ENCODE results near the gene SNX33. TPM values are rescaled to one million over a fixed set of nuclear protein-coding genes. Genes with fewer than 3 reads are reported as not detected.

Gene SNX33
- total RNA-seq, 1 donor from 2014 or later: 15.0 TPM

DNA sequence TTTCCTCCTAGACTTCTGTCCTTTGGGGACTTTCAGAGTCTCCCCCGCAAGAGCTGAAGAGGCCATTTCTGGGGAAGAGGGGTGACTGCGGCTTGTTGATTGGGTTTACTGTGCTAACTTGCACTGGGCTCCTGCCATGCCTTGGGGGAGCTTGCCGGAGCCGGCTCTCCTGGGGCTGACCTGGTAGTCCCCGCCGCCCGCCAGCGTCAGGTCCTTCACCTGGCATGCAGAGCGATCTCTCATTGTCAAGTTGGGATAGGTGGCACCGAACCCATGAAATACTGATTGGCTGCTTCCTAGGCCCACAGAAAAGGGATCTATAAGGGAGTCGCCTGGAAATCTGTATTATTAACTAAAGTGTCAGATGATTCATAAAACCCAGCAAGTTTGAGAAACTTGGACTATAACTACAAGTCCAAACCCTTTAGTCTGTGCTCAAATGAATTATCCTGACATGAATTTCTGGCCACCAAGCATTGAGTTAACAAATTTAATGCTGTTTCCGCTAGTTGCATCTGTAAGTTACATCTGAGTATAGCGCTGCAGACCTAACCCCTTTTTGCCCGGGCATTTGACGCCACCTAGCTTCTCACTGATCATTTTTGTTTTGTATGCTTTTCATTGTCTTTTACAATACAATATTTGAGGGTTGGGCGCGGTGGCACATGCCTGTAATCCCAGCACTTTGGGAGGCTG, 7.1 kb upstream of the SNX33 start:
- peak; percentile 24 for TF ChIP-seq CTCF (IDR thresholded peaks at IDR 0.05; ENCODE audit: insufficient read depth, low read length, severe bottlenecking)

GRCh38 chr15:75641179-75641503, 6.6 kb upstream of the SNX33 start:
- Histone ChIP-seq H3K36me3 (ENCODE audit: control insufficient read depth, insufficient read depth, low read length) (no peaks in the 10 kb centered on the region), H3K4me3 (ENCODE audit: low read depth, low read length) (no peak overlapping the region), H3K27me3 (ENCODE audit: control insufficient read depth, insufficient read depth, low read length) (no peaks in the 10 kb centered on the region)
- DNase-seq (ENCODE audit: low read depth) (no peak), FAIRE-seq (no peak)
- no peak for TF ChIP-seq CTCF (IDR thresholded peaks at IDR 0.05; ENCODE audit: insufficient read depth, low read length, severe bottlenecking)

More for the DNA sequence above, 7.1 kb upstream of the SNX33 start:
- Histone ChIP-seq H3K27me3 (ENCODE audit: control insufficient read depth, insufficient read depth, low read length) (no peaks in the 10 kb centered on the region), H3K4me3 (ENCODE audit: low read depth, low read length) (peak overlapping the region; percentile 52), H3K36me3 (ENCODE audit: control insufficient read depth, insufficient read depth, low read length) (no peaks in the 10 kb centered on the region)
- FAIRE-seq (no peak), DNase-seq (ENCODE audit: low read depth) (peak; percentile 63)

DNA sequence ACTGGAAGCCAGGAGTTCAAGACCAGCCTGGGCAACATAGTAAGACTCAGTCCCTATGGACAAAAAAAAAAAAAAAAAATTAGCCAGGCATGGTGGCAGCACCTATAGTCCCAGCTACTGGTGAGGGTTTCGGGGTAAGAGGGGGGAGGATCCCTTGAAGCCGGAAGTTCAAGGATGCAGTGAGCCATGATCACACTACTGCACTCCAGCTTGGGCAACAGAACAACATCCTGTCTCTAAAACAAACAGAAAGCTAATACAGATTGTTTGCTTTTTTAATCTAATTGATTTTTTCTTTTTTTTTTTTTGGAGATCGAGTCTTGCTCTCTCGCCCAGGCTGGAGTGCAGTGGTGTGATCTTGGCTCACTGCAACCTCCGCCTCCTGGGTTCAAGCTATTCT, 6.1 kb upstream of the SNX33 start:
- TF ChIP-seq CTCF (IDR thresholded peaks at IDR 0.05; ENCODE audit: insufficient read depth, low read length, severe bottlenecking): no peak
- Histone ChIP-seq H3K36me3 (ENCODE audit: control insufficient read depth, insufficient read depth, low read length) (no peaks in the 10 kb centered on the region), H3K4me3 (ENCODE audit: low read depth, low read length) (no peak overlapping the region), H3K27me3 (ENCODE audit: control insufficient read depth, insufficient read depth, low read length) (no peaks in the 10 kb centered on the region)
- FAIRE-seq (no peak), DNase-seq (ENCODE audit: low read depth) (no peak)

GRCh38 chr15:75644376-75644775, 3.3 kb upstream of the SNX33 start:
- peaks cover 4% of the 10 kb centered on the region for H3K36me3 ChIP-seq (ENCODE audit: control insufficient read depth, insufficient read depth, low read length)
- no peak for FAIRE-seq
- TF ChIP-seq CTCF (IDR thresholded peaks at IDR 0.05; ENCODE audit: insufficient read depth, low read length, severe bottlenecking): no peak

DNA sequence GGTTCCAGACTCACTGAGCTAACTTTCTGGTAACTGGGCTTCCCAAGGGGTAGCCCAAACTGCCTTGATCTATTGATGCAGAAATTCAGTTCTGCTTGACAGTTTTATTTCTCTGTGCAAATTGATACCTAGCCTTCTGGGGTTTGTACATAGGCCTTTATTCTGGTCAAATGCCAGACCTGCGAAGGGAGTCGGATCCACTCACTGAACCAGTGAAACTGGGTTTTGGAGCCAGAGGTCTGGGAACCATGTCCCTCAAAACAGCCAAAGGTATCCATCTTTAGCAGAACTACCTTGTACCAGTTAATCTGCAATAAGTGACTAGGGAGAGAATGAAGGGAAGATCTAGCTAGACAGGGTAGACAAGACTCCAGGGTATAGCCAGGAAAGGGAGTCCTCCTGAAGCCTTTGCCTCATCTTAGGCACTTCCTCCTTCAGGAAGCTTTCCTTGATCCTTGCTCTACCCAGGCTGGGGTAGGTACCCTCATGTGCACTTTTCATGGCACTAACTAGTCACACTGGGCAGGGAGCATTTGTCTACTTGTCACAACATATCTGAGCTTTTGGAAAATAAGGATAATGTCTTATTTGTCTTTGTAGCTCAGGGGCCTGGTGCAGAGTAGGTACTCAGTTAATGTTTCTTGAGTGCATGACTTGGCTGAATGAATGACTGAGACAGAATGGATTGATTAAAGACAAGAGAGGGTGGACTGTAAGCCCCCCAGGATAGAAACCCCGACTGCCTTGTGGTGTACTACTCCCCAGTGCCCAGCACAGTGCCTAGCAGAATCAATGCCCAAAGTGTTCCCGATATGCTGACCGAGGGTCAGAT, 1.4 kb upstream of the SNX33 start:
- FAIRE-seq (no peak), DNase-seq (ENCODE audit: low read depth) (no peak)
- Histone ChIP-seq H3K27me3 (ENCODE audit: control insufficient read depth, insufficient read depth, low read length) (no peaks in the 10 kb centered on the region), H3K36me3 (ENCODE audit: control insufficient read depth, insufficient read depth, low read length) (peaks cover 13% of the 10 kb centered on the region), H3K4me3 (ENCODE audit: low read depth, low read length) (peak overlapping the region; percentile 90)
- TF ChIP-seq CTCF (IDR thresholded peaks at IDR 0.05; ENCODE audit: insufficient read depth, low read length, severe bottlenecking): no peak

More at GRCh38 chr15:75644376-75644775, 3.3 kb upstream of the SNX33 start:
- Histone ChIP-seq H3K4me3 (ENCODE audit: low read depth, low read length) (no peak overlapping the region), H3K27me3 (ENCODE audit: control insufficient read depth, insufficient read depth, low read length) (no peaks in the 10 kb centered on the region)
- DNase-seq (ENCODE audit: low read depth): no peak
